Endodermal cell (in vitro differentiated cells): ENCODE measurements around the gene MEP1B. TPM values are rescaled to one million over a fixed set of nuclear protein-coding genes. Genes with fewer than 3 reads are reported as not detected.

Experiments used
- DNase-seq: peaks from one replicate; pipeline ENCODE4 v3.0.0-alpha.2; 2017
- H3K27ac ChIP-seq: 2 replicates; pipeline ENCODE4 v1.5.1; 2013; ENCODE audit warnings: mild to moderate bottlenecking, low read depth, low read length, moderate library complexity
- H3K27me3 ChIP-seq: 2 replicates; pipeline ENCODE4 v1.6.1; 2013; ENCODE audit warnings: mild to moderate bottlenecking, low read length, moderate library complexity; ENCODE audit not compliant: insufficient read depth, control insufficient read depth, poor library complexity, severe bottlenecking
- H3K36me3 ChIP-seq: 2 replicates; pipeline ENCODE4 v1.7.0; 2013; ENCODE audit warnings: mild to moderate bottlenecking, low read length, moderate library complexity; ENCODE audit not compliant: control insufficient read depth, insufficient read depth
- H3K4me1 ChIP-seq: one replicate; pipeline ENCODE4 v1.7.0; 2013; ENCODE audit warnings: low read length; ENCODE audit not compliant: control insufficient read depth, insufficient read depth
- H3K4me3 ChIP-seq: 2 replicates; pipeline ENCODE4 v1.5.1; 2013; ENCODE audit warnings: mild to moderate bottlenecking, low read length, moderate library complexity
- H3K9ac ChIP-seq: 2 replicates; pipeline ENCODE4 v1.6.1; 2013; ENCODE audit warnings: mild to moderate bottlenecking, low read length, moderate library complexity; ENCODE audit not compliant: poor library complexity, severe bottlenecking; ENCODE audit errors: extremely low read depth
- H3K9me3 ChIP-seq: 2 replicates; pipeline ENCODE4 v1.6.1; 2013; ENCODE audit warnings: mild to moderate bottlenecking, low read length, moderate library complexity; ENCODE audit not compliant: control insufficient read depth
- H3K27ac Mint-ChIP-seq: 2 replicates; pipeline ENCODE4 v1.8.0; 2020; ENCODE audit warnings: mixed read lengths
- H3K27me3 Mint-ChIP-seq: 2 replicates; pipeline ENCODE4 v1.8.0; 2021; ENCODE audit warnings: mild to moderate bottlenecking, mixed read lengths; ENCODE audit not compliant: insufficient read depth
- H3K36me3 Mint-ChIP-seq: 2 replicates; pipeline ENCODE4 v1.8.0; 2020; ENCODE audit warnings: low read depth, mixed read lengths
- H3K4me1 Mint-ChIP-seq: 2 replicates; pipeline ENCODE4 v1.8.0; 2020; ENCODE audit warnings: mixed read lengths
- H3K4me3 Mint-ChIP-seq: 2 replicates; pipeline ENCODE4 v1.8.0; 2020; ENCODE audit warnings: mild to moderate bottlenecking, moderate library complexity, mixed read lengths
- H3K9me3 Mint-ChIP-seq: 2 replicates; pipeline ENCODE4 v1.8.0; 2020; ENCODE audit warnings: mild to moderate bottlenecking, mixed read lengths
- WGBS, 2 experiments: methylation state at CpG; one replicate each; pipeline versions ENCODE4 v1.1.5 to v1.1.7; 2013; ENCODE audit warnings: missing lambda C conversion rate in 2 of 2, mixed read lengths in 1 of 2; ENCODE audit not compliant: insufficient coverage in 1 of 2, insufficient read length in 1 of 2; 5-methylcytosine and 5-hydroxymethylcytosine counted together
- total RNA-seq, 2 donors: library from RNA; stranded (reverse); fragmentation: NEBNext Ultra II Directional in 1 of 2; extraction: Animal tissue kit (Norgen Biotek cat#: 25700) in 1 of 2; gene quantifications; 2 replicates in 1 of 2; 3 replicates in 1 of 2; pipeline ENCODE4 v1.2.1, GENCODE V29; 2021
- TF ChIP-seq, protein P1 (sequence below): fragments of 200-600 bp; sonication (generic); conservative IDR thresholded peaks from 2 replicates; pipeline ENCODE4 v1.5.0; 2021; ENCODE audit warnings: antibody characterized with exemption, mild to moderate bottlenecking

The MEP1B gene
- total RNA-seq, 2 donors from 2014 or later: not detected

GRCh38 chr18:32244881-32245280 lies 55.0 kb downstream of the MEP1B start:
- Histone ChIP-seq H3K4me1 (no peaks in the 10 kb centered on the region), H3K27me3 (no peaks in the 10 kb centered on the region), H3K9me3 (no peaks in the 10 kb centered on the region), H3K9ac (no peak overlapping the region), H3K27ac (no peak overlapping the region), H3K36me3 (no peaks in the 10 kb centered on the region), H3K4me3 (no peak overlapping the region)
- H3K36me3 Mint-ChIP-seq: no peaks in the 10 kb centered on the region
- H3K27me3 Mint-ChIP-seq: no peaks in the 10 kb centered on the region
- 88 to 89% methylated on average over 3 to 5 of the region's 5 CpGs for WGBS, 2 experiments
- H3K9me3 Mint-ChIP-seq: no peaks in the 10 kb centered on the region
- DNase-seq: no peak
- TF ChIP-seq, protein P1, sequence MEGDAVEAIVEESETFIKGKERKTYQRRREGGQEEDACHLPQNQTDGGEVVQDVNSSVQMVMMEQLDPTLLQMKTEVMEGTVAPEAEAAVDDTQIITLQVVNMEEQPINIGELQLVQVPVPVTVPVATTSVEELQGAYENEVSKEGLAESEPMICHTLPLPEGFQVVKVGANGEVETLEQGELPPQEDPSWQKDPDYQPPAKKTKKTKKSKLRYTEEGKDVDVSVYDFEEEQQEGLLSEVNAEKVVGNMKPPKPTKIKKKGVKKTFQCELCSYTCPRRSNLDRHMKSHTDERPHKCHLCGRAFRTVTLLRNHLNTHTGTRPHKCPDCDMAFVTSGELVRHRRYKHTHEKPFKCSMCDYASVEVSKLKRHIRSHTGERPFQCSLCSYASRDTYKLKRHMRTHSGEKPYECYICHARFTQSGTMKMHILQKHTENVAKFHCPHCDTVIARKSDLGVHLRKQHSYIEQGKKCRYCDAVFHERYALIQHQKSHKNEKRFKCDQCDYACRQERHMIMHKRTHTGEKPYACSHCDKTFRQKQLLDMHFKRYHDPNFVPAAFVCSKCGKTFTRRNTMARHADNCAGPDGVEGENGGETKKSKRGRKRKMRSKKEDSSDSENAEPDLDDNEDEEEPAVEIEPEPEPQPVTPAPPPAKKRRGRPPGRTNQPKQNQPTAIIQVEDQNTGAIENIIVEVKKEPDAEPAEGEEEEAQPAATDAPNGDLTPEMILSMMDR: no peak
- no peak overlapping the region for H3K27ac Mint-ChIP-seq
- H3K4me3 Mint-ChIP-seq: no peak overlapping the region
- H3K4me1 Mint-ChIP-seq: peaks cover 5% of the 10 kb centered on the region

DNA sequence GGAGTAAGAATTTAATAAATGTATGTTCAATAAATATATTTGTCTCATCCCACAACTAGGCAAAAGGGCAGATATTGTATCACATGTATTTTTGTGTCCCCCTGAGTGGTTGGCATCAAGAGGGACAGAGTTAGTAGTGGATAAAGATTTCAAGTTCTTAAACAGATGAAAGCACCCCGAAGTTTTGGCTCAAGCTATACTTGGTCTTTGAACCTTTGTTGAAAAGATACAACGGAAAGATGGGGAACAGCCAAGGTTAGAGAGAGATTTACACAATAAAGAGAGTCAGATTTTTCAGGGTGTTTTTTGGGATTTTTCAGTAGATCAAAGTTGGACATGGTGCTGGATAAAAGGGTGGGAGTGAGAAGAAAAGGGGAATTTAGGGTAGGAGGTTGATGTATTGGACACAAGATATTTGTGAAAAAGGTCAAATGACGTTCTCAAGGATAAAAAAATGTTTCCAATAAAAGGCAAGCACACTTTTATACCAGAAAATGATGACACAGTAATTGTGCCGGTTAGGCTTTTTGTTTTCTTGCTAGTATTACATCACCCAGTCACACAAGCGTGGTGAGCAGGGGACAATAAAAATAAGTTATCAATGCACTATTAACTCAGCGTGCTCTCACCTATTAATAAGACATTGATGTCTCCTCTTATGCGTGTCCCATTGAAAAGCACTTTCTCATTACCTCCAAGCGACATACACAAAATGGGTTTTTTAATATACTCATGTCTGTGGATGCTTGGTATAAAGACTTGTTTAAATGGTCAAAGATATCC lies 59.5 kb downstream of the MEP1B start:
- Mint-ChIP-seq H3K36me3 (no peaks in the 10 kb centered on the region), H3K9me3 (no peaks in the 10 kb centered on the region), H3K27ac (no peak overlapping the region), H3K4me3 (no peak overlapping the region), H3K4me1 (peaks cover 8% of the 10 kb centered on the region), H3K27me3 (no peaks in the 10 kb centered on the region)
- no peaks in the 10 kb centered on the region for H3K4me1 ChIP-seq
- TF ChIP-seq, protein P1: no peak
- DNase-seq: no peak
- no peaks in the 10 kb centered on the region for H3K36me3 ChIP-seq
- no peaks in the 10 kb centered on the region for H3K27me3 ChIP-seq
- no peaks in the 10 kb centered on the region for H3K9me3 ChIP-seq
- 93 to 96% methylated on average over 7 of the region's 8 CpGs for WGBS, 2 experiments
- H3K9ac ChIP-seq: no peak overlapping the region
- H3K27ac ChIP-seq: no peak overlapping the region
- no peak overlapping the region for H3K4me3 ChIP-seq

- Histone ChIP-seq H3K27ac (no peak overlapping the region), H3K4me3 (no peak overlapping the region), H3K9ac (no peak overlapping the region), H3K27me3 (no peaks in the 10 kb centered on the region), H3K36me3 (no peaks in the 10 kb centered on the region), H3K9me3 (no peaks in the 10 kb centered on the region), H3K4me1 (no peaks in the 10 kb centered on the region)
- TF ChIP-seq, protein P1: no peak
- Mint-ChIP-seq H3K27ac (no peak overlapping the region), H3K27me3 (no peaks in the 10 kb centered on the region), H3K9me3 (no peaks in the 10 kb centered on the region), H3K4me3 (no peak overlapping the region), H3K4me1 (peaks cover 10% of the 10 kb centered on the region), H3K36me3 (no peaks in the 10 kb centered on the region)
- no peak for DNase-seq
- 91 to 94% methylated on average over 2 to 3 of the region's 3 CpGs for WGBS, 2 experiments
Measured at GRCh38 chr18:32251466-32251865, 61.6 kb downstream of the MEP1B start.
